HepG2 (cell line): Measurements from ENCODE around the gene RIIAD1. TPM values are rescaled to one million over a fixed set of nuclear protein-coding genes. Genes with fewer than 3 reads are reported as not detected.

Source experiments
- ATAC-seq: fragments of 200-7000 bp; cut with Tn5 transposase; 3 replicates; pipeline ENCODE4 v1.9.1; 2020; ENCODE audit warnings: mild to moderate bottlenecking, moderate library complexity
- BruUV-seq: library from RNA; stranded (reverse); fragments of 400-500 nt; replicated peaks from 2 replicates; lab custom pipeline; 2021; lab: Mats Ljungman, UMichigan
- CTCF ChIA-PET: fragments of 300-600 bp; formaldehyde crosslinking; extraction: SDS; loops from one replicate; lab custom pipeline; 2021; ENCODE audit warnings: low total read pairs, inconsistent platforms, low intra/inter-chr PET ratio; lab: Yijun Ruan, JAX
- POLR2A ChIA-PET: fragments of 350-600 bp; sonication (Branson Sonifier 250); formaldehyde crosslinking; loops from one replicate; lab custom pipeline; 2020; ENCODE audit warnings: antibody characterized with exemption, inconsistent platforms; lab: Yijun Ruan, JAX
- DNase-seq: peaks from one replicate; pipeline ENCODE4 v3.0.0-alpha.2; 2015; ENCODE audit warnings: low spot score
- FAIRE-seq: peaks from 3 replicates; lab custom pipeline; 2011; peaks lifted over from hg19 to GRCh38; lab: Jason Lieb, UNC
- H2AFZ ChIP-seq: one replicate; pipeline ENCODE4 v1.6.1; 2011; ENCODE audit warnings: low read length, inconsistent platforms
- H3K27ac ChIP-seq: fragments of 300-600 bp; 3 replicates; pipeline ENCODE4 v1.8.0; 2011; ENCODE audit warnings: mixed run types, mild to moderate bottlenecking, mixed read lengths, low read length, inconsistent platforms; ENCODE audit not compliant: insufficient read depth; ENCODE audit errors: extremely low read length
- H3K27me3 ChIP-seq, 2 experiments: fragments of 200-600 bp in 1 of 2; 2 replicates in 1 of 2; 3 replicates in 1 of 2; pipeline versions ENCODE4 v1.6.0 to v1.8.0; 2011; ENCODE audit warnings: low read length in 2 of 2, mild to moderate bottlenecking in 2 of 2, moderate library complexity in 2 of 2, inconsistent platforms in 1 of 2; ENCODE audit not compliant: insufficient read depth in 2 of 2, control insufficient read depth in 1 of 2
- H3K36me3 ChIP-seq, 2 experiments: fragments of 200-600 bp in 1 of 2; replicated peaks in 1 of 2; 2 replicates in 1 of 2; 3 replicates in 1 of 2; pipeline versions ENCODE4 v1.5.1 to v1.8.0; 2011; ENCODE audit warnings: low read length in 2 of 2, inconsistent platforms in 1 of 2; ENCODE audit not compliant: insufficient read depth in 2 of 2, control insufficient read depth in 1 of 2
- H3K4me1 ChIP-seq: 2 replicates; pipeline ENCODE4 v1.5.1; 2012; ENCODE audit warnings: low read length, inconsistent platforms; ENCODE audit not compliant: insufficient read depth
- H3K4me2 ChIP-seq: 2 replicates; pipeline ENCODE4 v1.6.0; 2011; ENCODE audit warnings: low read depth, low read length, inconsistent platforms
- H3K4me3 ChIP-seq, 3 experiments: fragments of 200-600 bp in 1 of 3; sonication (generic), shearing (Covaris generic) in 1 of 3; replicated peaks in 1 of 3; 2 replicates each; pipeline ENCODE4 v1.5.1; 2011 to 2016; ENCODE audit warnings: low read length in 3 of 3, inconsistent platforms in 2 of 3, low read depth in 2 of 3, mild to moderate bottlenecking in 2 of 3, control low read depth in 1 of 3, mixed read lengths in 1 of 3; ENCODE audit not compliant: insufficient read depth in 1 of 3
- H3K79me2 ChIP-seq: one replicate; pipeline ENCODE4 v1.6.1; 2011; ENCODE audit warnings: low read length, inconsistent platforms; ENCODE audit not compliant: insufficient read depth
- H3K9ac ChIP-seq: 2 replicates; pipeline ENCODE4 v1.6.0; 2011; ENCODE audit warnings: mild to moderate bottlenecking, low read depth, low read length, inconsistent platforms; ENCODE audit not compliant: insufficient read depth
- H3K9me3 ChIP-seq: 2 replicates; pipeline ENCODE4 v1.5.1; 2012; ENCODE audit warnings: mild to moderate bottlenecking, low read length
- H4K20me1 ChIP-seq: 2 replicates; pipeline ENCODE4 v1.6.0; 2011; ENCODE audit warnings: inconsistent platforms, mild to moderate bottlenecking, low read length, moderate library complexity; ENCODE audit not compliant: insufficient read depth
- HIVEP1 ChIP-seq: sonication (generic); formaldehyde crosslinking; IDR thresholded peaks from 2 replicates; pipeline ENCODE4 v1.4.0; 2020; ENCODE audit warnings: mild to moderate bottlenecking, missing genetic modification reagents
- KAT8 ChIP-seq: IDR thresholded peaks from 2 replicates; pipeline ENCODE4 v1.6.1; 2016; ENCODE audit warnings: missing genetic modification reagents, missing compliant biosample characterization
- MAF1 ChIP-seq: sonication (generic); formaldehyde crosslinking; IDR thresholded peaks from 2 replicates; pipeline ENCODE4 v1.5.0; 2020; ENCODE audit warnings: missing genetic modification reagents, borderline replicate concordance
- MLX ChIP-seq: IDR thresholded peaks from 2 replicates; pipeline ENCODE4 v1.6.1; 2016
- NPAS2 ChIP-seq: sonication (generic); formaldehyde crosslinking; IDR thresholded peaks from 2 replicates; pipeline ENCODE4 v1.8.0; 2022; ENCODE audit warnings: mild to moderate bottlenecking, missing genetic modification reagents, borderline replicate concordance
- PAX8 ChIP-seq: sonication (generic); formaldehyde crosslinking; IDR thresholded peaks from 2 replicates; pipeline ENCODE4 v1.8.0; 2022; ENCODE audit warnings: mild to moderate bottlenecking, missing genetic modification reagents, borderline replicate concordance
- RXRA ChIP-seq: sonication (generic); formaldehyde crosslinking; IDR thresholded peaks from 2 replicates; pipeline ENCODE4 v1.5.1; 2020; ENCODE audit warnings: missing genetic modification reagents
- U2AF2 ChIP-seq: fragments of 200-400 bp; formaldehyde crosslinking; IDR thresholded peaks from 2 replicates; pipeline ENCODE4 v1.6.1; 2017; ENCODE audit warnings: low read depth, mild to moderate bottlenecking, low read length
- ZFP41 ChIP-seq: sonication (generic); formaldehyde crosslinking; IDR thresholded peaks from 2 replicates; pipeline ENCODE4 v1.4.0; 2020; ENCODE audit warnings: mild to moderate bottlenecking, missing genetic modification reagents, borderline replicate concordance
- ZMYM3 ChIP-seq: sonication (generic); formaldehyde crosslinking; IDR thresholded peaks from 2 replicates; pipeline ENCODE4 v1.5.1; 2020; ENCODE audit warnings: mild to moderate bottlenecking, missing genetic modification reagents
- ZNF282 ChIP-seq: fragments of 450-650 bp; IDR thresholded peaks from 2 replicates; pipeline ENCODE4 v1.6.1; 2018; ENCODE audit not compliant: partially characterized antibody
- ZNF354B ChIP-seq: sonication (generic); formaldehyde crosslinking; IDR thresholded peaks from 2 replicates; pipeline ENCODE4 v1.8.0; 2022; ENCODE audit warnings: mild to moderate bottlenecking, missing genetic modification reagents
- ZNF441 ChIP-seq: sonication (generic); formaldehyde crosslinking; IDR thresholded peaks from 2 replicates; pipeline ENCODE4 v1.7.0; 2021; ENCODE audit warnings: missing genetic modification reagents, borderline replicate concordance
- ZNF841 ChIP-seq: sonication (generic); formaldehyde crosslinking; IDR thresholded peaks from 2 replicates; pipeline ENCODE4 v1.8.1; 2023; ENCODE audit warnings: missing genetic modification reagents, borderline replicate concordance
- WGBS: methylation state at CpG from one replicate; pipeline ENCODE4 v1.1.6; 2017; ENCODE audit warnings: low lambda C conversion rate; 5-methylcytosine and 5-hydroxymethylcytosine counted together
- in situ Hi-C: cut with HindIII; loops from 2 replicates; pipeline ENCODE4 v1.10.0; 2017; ENCODE audit warnings: low pct_unique_long_range_greater_than_20kb; ENCODE audit not compliant: extremely low pct_ligation_motif_present
- intact Hi-C: fragments of 100-400 bp; cut with micrococcal nuclease; formaldehyde crosslinking; loops from one replicate; pipeline ENCODE4 v1.10.0; 2022; ENCODE audit not compliant: unreplicated experiment
- polyA plus RNA-seq, 8 experiments: library from polyadenylated mRNA; depleted of rRNA in 3 of 8; stranded (reverse) in 7 of 8; unstranded in 1 of 8; fragments of >200 nt; fragmentation: Illumina TruSeq in 4 of 8; extraction: Trizol in 4 of 8; gene quantifications; 2 replicates each; pipeline versions ENCODE4 v1.2.1 to v1.2.3, GENCODE V29; 2011 to 2016; ENCODE audit warnings: low read depth in 4 of 8, missing spikeins in 1 of 8, mixed read lengths in 1 of 8; ENCODE audit not compliant: insufficient read depth in 1 of 8
- total RNA-seq, 5 experiments: library from RNA; depleted of rRNA; stranded (reverse); fragments of >200 nt; fragmentation: Illumina TruSeq; extraction: Trizol; gene quantifications; 2 replicates each; pipeline ENCODE4 v1.2.3, GENCODE V29; 2016; ENCODE audit warnings: low read depth in 1 of 5
- TF ChIP-seq, protein P1 (sequence below): sonication (generic); formaldehyde crosslinking; IDR thresholded peaks from 2 replicates; pipeline ENCODE4 v1.8.1; 2023; ENCODE audit warnings: mild to moderate bottlenecking, missing genetic modification reagents, borderline replicate concordance
- TF ChIP-seq, protein P2 (sequence below): IDR thresholded peaks from 2 replicates; pipeline ENCODE4 v1.6.1; 2012; ENCODE audit warnings: low read length, improper control_type of control experiment

Gene RIIAD1
- total and polyA plus RNA-seq, 2 of the 13 experiments (the other 11 are each of a cell fraction or from before 2014, with no cell fraction given), result not detected

DNA sequence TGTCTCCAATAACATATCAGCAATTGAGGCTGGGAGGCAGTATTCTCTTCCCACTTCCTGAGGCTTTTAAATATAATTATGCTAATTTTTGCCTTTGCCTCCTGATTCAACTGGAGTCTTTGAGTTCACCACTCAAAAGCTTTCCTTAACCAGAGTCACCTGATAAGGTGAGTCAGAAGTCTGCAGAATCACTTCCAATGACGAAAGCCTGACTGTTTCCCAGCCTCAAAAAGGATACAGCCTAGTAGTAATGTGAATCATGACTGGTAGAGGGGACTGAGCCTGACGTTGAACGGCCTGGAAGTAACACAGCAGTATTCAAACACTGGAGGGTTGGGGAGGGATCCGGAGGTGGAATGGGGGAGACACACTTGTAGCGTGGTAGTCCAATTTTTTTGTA is 52.4 kb downstream of the RIIAD1 start:
- in situ Hi-C loops, result no loop called here
- Histone ChIP-seq H3K27ac (no peak overlapping the region), H3K4me2 (no peak overlapping the region), H2AFZ (no peak overlapping the region), H3K4me1 (no peaks in the 10 kb centered on the region), H3K36me3 (no peaks in the 10 kb centered on the region; a peak in 1 of 5 replicates), H3K9ac (no peak overlapping the region), H3K79me2 (no peaks in the 10 kb centered on the region), H3K9me3 (no peaks in the 10 kb centered on the region), H3K4me3 (no peak overlapping the region), H4K20me1 (no peaks in the 10 kb centered on the region), H3K27me3 (no peaks in the 10 kb centered on the region)
- intact Hi-C loops, result no loop called here
- ChIA-PET POLR2A (no interaction called here), CTCF (no interaction called here)
- DNase-seq (no peak), FAIRE-seq (no peak), ATAC-seq (no peak)
- no TSS peak for BruUV-seq
- 79% methylated on average over 5 of the region's 5 CpGs for WGBS
- TF ChIP-seq, protein P1, sequence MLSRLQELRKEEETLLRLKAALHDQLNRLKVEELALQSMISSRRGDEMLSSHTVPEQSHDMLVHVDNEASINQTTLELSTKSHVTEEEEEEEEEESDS (CRISPR knock-in tag), result no peak
- no peak for TF ChIP-seq MLX (CRISPR knock-in tag)
- TF ChIP-seq HIVEP1, result no peak
- no peak for TF ChIP-seq ZNF441 (CRISPR knock-in tag)

GRCh38 chr1:151774256-151774922 is 53.1 kb downstream of the RIIAD1 start:
- no peaks in the 10 kb centered on the region for H3K79me2 ChIP-seq
- no peak overlapping the region for H3K4me2 ChIP-seq
- ChIA-PET POLR2A (no interaction called here), CTCF (no interaction called here)
- no peak overlapping the region for H2AFZ ChIP-seq
- no peak overlapping the region for H3K27ac ChIP-seq
- FAIRE-seq (no peak), DNase-seq (no peak), ATAC-seq (no peak)
- in situ Hi-C loops (no loop called here), intact Hi-C loops (no loop called here)
- H3K27me3 ChIP-seq, result no peaks in the 10 kb centered on the region
- H3K36me3 ChIP-seq, result no peaks in the 10 kb centered on the region; a peak in 1 of 5 replicates
- no peaks in the 10 kb centered on the region for H4K20me1 ChIP-seq
- no peak overlapping the region for H3K9ac ChIP-seq
- BruUV-seq, result no TSS peak
- WGBS, result 70% methylated on average over 3 of the region's 3 CpGs
- no peak overlapping the region for H3K4me3 ChIP-seq
- no peaks in the 10 kb centered on the region for H3K4me1 ChIP-seq
- H3K9me3 ChIP-seq, result no peaks in the 10 kb centered on the region
- TF ChIP-seq ZNF354B (CRISPR knock-in tag), result no peak
- TF ChIP-seq ZMYM3 (CRISPR knock-in tag), result no peak
- TF ChIP-seq U2AF2, result no peak
- no peak for TF ChIP-seq RXRA (CRISPR knock-in tag)
- no peak for TF ChIP-seq ZNF282
- no peak for TF ChIP-seq ZFP41 (CRISPR knock-in tag)
- TF ChIP-seq MAF1 (CRISPR knock-in tag), result no peak
- TF ChIP-seq ZNF841 (CRISPR knock-in tag), result no peak
- TF ChIP-seq PAX8 (CRISPR knock-in tag), result no peak
- TF ChIP-seq NPAS2 (CRISPR knock-in tag), result no peak
- TF ChIP-seq, protein P2, sequence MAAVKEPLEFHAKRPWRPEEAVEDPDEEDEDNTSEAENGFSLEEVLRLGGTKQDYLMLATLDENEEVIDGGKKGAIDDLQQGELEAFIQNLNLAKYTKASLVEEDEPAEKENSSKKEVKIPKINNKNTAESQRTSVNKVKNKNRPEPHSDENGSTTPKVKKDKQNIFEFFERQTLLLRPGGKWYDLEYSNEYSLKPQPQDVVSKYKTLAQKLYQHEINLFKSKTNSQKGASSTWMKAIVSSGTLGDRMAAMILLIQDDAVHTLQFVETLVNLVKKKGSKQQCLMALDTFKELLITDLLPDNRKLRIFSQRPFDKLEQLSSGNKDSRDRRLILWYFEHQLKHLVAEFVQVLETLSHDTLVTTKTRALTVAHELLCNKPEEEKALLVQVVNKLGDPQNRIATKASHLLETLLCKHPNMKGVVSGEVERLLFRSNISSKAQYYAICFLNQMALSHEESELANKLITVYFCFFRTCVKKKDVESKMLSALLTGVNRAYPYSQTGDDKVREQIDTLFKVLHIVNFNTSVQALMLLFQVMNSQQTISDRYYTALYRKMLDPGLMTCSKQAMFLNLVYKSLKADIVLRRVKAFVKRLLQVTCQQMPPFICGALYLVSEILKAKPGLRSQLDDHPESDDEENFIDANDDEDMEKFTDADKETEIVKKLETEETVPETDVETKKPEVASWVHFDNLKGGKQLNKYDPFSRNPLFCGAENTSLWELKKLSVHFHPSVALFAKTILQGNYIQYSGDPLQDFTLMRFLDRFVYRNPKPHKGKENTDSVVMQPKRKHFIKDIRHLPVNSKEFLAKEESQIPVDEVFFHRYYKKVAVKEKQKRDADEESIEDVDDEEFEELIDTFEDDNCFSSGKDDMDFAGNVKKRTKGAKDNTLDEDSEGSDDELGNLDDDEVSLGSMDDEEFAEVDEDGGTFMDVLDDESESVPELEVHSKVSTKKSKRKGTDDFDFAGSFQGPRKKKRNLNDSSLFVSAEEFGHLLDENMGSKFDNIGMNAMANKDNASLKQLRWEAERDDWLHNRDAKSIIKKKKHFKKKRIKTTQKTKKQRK, result no peak
- no peak for TF ChIP-seq KAT8 (CRISPR knock-in tag)
